Astrocyte of the spinal cord (primary cell): ENCODE results near the gene KIAA0408.
"Not testable (repeated sequence)": the region's sequence is repeated elsewhere in the genome, so short reads cannot be mapped to it uniquely, and the experiment has no call there.

Experiments
- DNase-seq: peaks from one replicate; pipeline ENCODE4 v3.0.0; 2011; ENCODE audit warnings: low read depth, low spot score
- H3K4me3 ChIP-seq: 2 replicates; pipeline ENCODE4 v1.5.1; 2011; ENCODE audit warnings: low read depth, mild to moderate bottlenecking, low read length, moderate library complexity
- in situ Hi-C: cut with HindIII; loops from 2 replicates; pipeline ENCODE4 v1.10.0; 2017; ENCODE audit warnings: low sequenced_read_pairs
- TF ChIP-seq, protein P1 (sequence below): IDR thresholded peaks from 2 replicates; pipeline ENCODE4 v1.5.1; 2012; ENCODE audit warnings: low read depth, mild to moderate bottlenecking, low read length, inconsistent platforms

The KIAA0408 gene

GRCh38 chr6:127434651-127435050 is 24.5 kb downstream of the KIAA0408 start:
- H3K4me3 ChIP-seq: no peak overlapping the region
- TF ChIP-seq, protein P1, sequence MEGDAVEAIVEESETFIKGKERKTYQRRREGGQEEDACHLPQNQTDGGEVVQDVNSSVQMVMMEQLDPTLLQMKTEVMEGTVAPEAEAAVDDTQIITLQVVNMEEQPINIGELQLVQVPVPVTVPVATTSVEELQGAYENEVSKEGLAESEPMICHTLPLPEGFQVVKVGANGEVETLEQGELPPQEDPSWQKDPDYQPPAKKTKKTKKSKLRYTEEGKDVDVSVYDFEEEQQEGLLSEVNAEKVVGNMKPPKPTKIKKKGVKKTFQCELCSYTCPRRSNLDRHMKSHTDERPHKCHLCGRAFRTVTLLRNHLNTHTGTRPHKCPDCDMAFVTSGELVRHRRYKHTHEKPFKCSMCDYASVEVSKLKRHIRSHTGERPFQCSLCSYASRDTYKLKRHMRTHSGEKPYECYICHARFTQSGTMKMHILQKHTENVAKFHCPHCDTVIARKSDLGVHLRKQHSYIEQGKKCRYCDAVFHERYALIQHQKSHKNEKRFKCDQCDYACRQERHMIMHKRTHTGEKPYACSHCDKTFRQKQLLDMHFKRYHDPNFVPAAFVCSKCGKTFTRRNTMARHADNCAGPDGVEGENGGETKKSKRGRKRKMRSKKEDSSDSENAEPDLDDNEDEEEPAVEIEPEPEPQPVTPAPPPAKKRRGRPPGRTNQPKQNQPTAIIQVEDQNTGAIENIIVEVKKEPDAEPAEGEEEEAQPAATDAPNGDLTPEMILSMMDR: no peak
- in situ Hi-C loops: no loop called here
- DNase-seq: no peak

- H3K4me3 ChIP-seq, DNase-seq, in situ Hi-C loops: not testable (repeated sequence)
Measured at GRCh38 chr6:127428562-127428961, 30.6 kb downstream of the KIAA0408 start.

DNA sequence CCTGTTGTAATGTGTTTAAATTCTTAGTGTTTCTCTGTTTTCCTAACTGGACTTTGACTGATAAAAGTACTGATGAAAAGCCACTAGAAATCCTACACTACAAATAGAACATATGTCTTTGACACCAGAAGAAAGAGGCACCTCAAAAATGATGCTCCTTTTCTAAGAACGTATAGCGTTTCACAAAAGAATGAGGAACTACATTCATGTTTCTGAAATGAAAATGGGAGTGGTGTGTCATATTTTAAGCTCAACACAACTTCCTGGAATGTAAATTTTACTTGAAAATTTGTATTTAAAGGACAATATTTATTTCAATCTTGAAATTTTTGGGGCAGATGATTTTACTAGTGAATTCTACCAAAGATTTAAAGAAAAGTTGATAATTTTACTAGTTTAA is 35.3 kb downstream of the KIAA0408 start:
- in situ Hi-C loops: no loop called here
- DNase-seq: no peak
- TF ChIP-seq, protein P1: no peak
- no peak overlapping the region for H3K4me3 ChIP-seq

GRCh38 chr6:127421164-127421563 is 38.0 kb downstream of the KIAA0408 start:
- DNase-seq, H3K4me3 ChIP-seq, in situ Hi-C loops: not testable (repeated sequence)

DNA sequence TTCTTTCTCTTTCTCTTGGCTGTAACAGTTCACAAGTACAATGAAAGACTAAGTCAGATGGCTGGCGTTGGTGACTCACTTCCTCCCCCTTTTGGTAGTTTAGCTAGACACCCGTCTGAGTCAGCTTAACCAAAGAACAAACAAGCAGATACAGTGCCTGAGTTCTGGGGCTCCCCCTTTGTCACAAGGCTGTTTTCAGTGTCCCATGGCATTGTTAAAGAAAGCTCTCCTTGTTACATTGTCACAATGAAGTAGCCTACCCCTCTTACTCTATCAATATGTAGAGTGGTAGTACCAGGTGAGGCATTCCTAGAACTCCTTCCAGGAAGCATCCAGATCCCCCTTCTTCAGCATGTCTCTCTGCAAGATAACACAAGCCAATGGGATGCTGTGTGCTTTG is 38.6 kb downstream of the KIAA0408 start:
- H3K4me3 ChIP-seq: no peak overlapping the region
- TF ChIP-seq, protein P1: peak; percentile 55
- in situ Hi-C loops: no loop called here
- DNase-seq: peak; percentile 96

DNA sequence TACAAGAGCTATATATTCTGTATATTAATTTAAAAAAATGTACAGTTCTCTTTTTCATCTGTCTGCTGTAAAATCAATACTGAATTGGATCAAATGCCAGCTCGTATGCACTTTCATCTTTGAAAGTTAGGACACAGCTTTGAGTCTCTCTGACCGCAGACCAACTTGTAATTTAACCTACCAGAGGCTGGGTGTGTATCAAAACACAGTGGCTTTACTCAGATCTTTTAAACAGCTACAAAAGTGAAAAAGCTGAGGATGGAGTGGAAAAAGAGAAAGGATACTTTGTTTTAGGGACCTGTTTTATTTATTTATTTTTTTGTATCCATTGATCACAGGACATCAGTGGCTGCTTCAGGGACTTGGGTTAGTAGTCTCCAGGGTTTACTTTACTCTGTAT is 44.1 kb downstream of the KIAA0408 start:
- TF ChIP-seq, protein P1: no peak
- DNase-seq: no peak
- H3K4me3 ChIP-seq: no peak overlapping the region
- in situ Hi-C loops: no loop called here

DNA sequence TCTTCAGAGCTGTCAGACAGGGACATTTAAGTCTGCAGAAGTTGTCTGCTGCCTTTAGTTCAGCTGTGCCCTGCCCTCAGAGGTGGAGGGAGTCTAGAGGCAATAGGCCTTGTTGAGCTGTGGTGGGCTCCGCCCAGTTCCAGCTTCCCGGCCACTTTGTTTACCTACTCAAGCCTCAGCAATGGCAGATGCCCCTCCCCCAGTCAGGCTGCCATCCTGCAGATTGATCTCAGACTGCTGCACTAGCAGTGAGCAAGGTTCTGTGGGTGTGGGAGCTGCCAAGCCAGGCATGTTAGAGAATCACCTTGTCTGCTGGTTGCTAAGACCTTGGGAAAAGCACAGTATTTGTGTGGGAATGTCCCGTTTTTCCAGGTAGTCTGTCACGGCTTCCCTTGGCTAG is 46.1 kb downstream of the KIAA0408 start:
- H3K4me3 ChIP-seq, in situ Hi-C loops, DNase-seq: not testable (repeated sequence)

GRCh38 chr6:127412016-127412415 is 47.2 kb downstream of the KIAA0408 start:
- in situ Hi-C loops, H3K4me3 ChIP-seq, DNase-seq: not testable (repeated sequence)
